ENCODE data around the gene CNTN2.

CNTN2 gene

DNA sequence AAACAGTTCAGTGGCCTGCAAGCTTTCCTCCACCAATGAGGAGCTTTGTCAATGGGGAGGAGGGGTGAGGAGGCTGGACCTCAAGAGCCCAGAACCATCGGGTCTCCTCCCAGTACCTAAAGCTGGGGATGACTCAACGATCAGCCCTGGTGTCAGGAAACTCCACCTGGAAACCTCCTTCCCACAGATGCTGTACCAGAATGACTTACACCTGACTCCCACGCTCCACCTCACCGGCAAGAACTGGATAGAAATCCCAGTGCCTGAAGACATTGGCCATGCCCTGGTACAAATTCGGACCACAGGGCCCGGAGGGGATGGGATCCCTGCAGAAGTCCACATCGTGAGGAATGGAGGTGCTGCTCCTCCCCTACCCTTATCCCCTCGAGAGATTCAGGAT is 29.9 kb downstream of the CNTN2 start:
- DNase-seq (ENCODE audit: low read depth): no peak

- DNase-seq (ENCODE audit: low read depth): no peak
These were observed 30.5 kb downstream of the CNTN2 start for GRCh38 chr1:205073511-205073910.

DNA sequence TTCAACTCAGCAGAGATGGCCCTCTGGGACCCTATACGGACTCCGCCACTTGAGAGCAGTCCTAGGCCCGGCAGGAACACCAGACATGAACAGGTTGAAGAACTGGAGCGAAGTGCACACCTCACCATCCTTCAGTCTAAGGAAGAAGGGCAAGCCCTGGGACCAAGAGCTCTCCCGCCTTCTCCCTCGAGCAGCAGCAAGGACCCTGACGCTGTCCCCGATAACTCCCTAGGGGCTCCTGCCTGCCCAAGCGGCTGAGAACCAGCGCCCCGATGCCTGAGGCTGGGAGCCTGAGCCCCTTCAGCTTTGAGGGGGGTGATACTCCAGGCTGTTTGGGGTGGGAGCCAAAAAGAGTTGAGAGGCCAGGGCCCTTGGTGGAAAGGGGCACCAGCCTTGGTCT is 31.1 kb downstream of the CNTN2 start:
- no peak for DNase-seq (ENCODE audit: low read depth)

- no peak for DNase-seq (ENCODE audit: low read depth)
These were observed 31.5 kb downstream of the CNTN2 start for GRCh38 chr1:205074513-205074912.

DNA sequence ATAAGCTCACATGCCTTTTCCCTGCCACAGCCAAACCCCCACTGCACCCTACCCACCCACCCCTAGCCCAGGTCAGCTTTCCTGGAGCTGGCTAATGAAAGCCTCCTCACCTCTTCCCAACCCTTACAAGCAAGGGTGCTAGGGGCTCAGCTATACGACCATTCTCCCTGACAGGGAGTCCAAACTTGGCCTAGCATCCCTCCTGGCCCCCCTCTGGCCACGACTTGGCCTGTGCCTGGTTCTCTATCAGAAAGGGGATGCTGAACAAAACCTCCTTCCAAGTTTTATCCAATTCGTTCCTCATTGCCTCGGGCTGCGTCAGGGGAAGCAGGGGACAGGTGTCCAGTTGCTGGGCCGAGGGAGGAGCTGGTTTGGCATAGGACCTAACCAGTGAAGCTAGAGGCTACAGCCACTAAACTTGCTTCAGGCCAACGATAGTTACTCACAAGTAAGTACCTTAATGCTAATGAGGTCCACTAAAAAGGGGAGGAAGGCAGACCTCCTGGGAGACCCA is 32.7 kb downstream of the CNTN2 start:
- DNase-seq (ENCODE audit: low read depth): no peak

DNA sequence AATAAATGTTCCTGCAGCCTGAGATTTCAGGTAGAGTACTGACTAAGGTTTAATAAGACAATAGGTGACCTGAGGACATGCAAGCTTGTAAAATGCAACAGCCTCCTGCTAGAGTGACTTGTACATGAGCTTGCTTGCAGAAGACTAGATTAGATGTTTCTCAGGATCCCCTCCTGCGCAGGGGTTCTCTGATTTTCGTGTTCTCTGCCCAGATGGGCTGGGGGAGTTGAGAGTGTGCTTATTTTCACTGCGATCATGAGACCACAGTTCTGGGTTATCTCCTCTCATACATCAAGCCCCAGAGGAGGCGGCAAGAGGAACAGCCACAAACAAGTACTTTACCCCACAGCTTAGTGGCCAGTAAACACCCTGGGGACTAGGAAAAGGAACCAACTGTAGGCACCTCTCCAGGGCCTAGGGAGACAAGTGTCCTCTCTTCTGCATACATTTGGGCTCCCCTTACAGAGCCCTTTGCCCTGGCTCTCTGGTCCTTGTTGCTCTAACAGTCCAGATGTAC is 33.3 kb downstream of the CNTN2 start:
- DNase-seq (ENCODE audit: low read depth): no peak

- no peak for DNase-seq (ENCODE audit: low read depth)
These were observed 34.3 kb downstream of the CNTN2 start for GRCh38 chr1:205077158-205077933.

GRCh38 chr1:205077934-205078311 is 34.9 kb downstream of the CNTN2 start:
- DNase-seq (ENCODE audit: low read depth): no peak

- DNase-seq (ENCODE audit: low read depth): no peak
These were observed 39.4 kb downstream of the CNTN2 start for GRCh38 chr1:205082431-205082830.

DNA sequence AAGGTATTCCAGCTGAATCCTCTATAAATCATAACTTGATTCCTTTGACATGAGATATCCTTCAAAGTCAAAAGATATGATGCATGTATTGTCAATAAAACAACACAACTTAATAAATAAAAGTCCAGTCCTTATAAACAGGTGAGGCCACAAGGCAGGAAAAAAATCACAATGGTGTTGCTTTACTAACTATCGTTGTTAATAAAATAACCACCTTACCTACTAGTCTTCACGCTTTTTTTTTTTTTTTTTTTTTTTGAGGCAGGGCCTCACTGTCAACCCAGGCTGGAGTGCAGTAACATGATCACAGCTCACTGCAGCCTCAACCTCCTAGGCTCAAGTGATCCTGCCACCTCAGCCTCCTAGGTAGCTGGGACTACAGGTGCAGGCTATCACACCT is 41.3 kb downstream of the CNTN2 start, which contains the start of gene TMEM81:
TMEM81 (minus strand) TSS at position 101 of the 400 bp plus-strand sequence. CDS start 140 bp downstream, outside the sequence.
- DNase-seq (ENCODE audit: low read depth): no peak

GRCh38 chr1:205088341-205088740 is 45.3 kb downstream of the CNTN2 start:
- DNase-seq (ENCODE audit: low read depth): no peak

DNA sequence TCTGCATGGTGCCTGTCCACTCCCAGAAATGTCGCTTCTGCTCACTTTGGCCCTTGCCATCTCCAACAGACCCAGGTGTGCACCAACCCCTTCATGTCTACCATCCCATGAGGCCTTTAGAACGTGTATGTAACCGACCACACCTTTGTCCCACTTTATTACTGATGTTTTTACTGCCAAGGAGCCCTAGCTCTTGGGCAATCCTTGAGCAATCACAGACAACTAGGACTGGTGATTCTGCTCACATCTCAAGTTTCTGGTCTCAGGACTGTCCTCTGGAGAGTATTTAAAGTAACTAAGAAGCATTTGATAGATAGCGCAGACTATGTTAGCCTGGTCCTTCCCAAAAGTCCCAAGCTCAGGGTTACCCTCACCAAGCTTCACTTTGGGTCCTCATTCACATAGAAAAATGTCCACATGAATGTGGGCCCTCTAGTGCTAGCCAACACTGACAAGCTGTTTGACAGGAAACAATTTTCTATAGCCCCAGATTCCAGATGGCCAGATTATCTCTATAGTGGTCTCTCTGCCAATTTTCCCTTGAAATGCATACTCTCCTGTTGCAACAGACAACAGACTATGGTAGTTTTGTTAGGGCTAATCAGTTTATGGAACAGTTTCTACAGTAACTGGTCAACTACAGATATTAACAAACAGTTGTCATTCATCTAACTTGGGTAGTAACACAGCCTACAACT is 48.2 kb downstream of the CNTN2 start:
- DNase-seq (ENCODE audit: low read depth): no peak

DNA sequence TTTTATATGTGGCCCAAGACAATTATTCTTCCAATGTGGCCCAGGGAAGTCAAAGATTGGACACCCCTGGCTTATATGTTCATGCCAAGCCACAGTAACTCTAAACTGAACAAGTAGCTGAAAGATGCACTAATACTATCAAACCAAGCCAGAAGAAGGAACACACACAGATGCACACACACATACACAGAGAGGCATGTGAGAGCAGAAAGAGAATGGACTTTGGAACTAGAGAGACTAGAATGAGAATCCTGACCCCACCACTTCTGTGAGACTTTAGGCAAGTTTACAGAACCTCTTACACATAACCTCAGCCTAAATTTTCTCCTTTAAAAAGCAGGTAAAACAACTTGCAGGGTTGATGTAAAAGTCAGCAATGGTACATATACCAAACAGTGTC is 52.4 kb downstream of the CNTN2 start:
- no peak for DNase-seq (ENCODE audit: low read depth)

GRCh38 chr1:205098242-205098641 is 55.2 kb downstream of the CNTN2 start:
- no peak for DNase-seq (ENCODE audit: low read depth)

GRCh38 chr1:205102404-205102803 is 59.4 kb downstream of the CNTN2 start:
- no peak for DNase-seq (ENCODE audit: low read depth)

DNA sequence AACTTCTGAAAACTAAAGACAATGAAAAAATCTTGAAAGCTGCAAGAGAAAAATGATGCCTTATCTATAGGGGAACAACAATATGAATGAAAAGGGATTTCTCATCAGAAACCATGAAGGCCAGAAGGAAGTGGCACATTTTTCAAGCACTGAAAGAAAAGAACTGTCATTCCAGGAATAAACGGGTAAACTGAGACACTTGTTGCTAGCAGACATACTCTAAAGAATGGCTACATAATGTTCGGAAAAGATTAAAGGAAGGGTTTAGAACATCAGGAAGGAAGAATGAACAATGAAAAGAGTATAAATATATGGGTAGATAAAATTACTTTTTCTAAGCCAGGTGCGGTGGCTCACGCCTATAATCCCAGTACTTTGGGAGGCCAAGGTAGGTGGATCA is 64.3 kb downstream of the CNTN2 start:
- DNase-seq (ENCODE audit: low read depth): no peak

- DNase-seq (ENCODE audit: low read depth): no peak
These were observed 65.5 kb downstream of the CNTN2 start for GRCh38 chr1:205108464-205108863.

GRCh38 chr1:205109269-205109668 is 66.3 kb downstream of the CNTN2 start:
- no peak for DNase-seq (ENCODE audit: low read depth)

DNA sequence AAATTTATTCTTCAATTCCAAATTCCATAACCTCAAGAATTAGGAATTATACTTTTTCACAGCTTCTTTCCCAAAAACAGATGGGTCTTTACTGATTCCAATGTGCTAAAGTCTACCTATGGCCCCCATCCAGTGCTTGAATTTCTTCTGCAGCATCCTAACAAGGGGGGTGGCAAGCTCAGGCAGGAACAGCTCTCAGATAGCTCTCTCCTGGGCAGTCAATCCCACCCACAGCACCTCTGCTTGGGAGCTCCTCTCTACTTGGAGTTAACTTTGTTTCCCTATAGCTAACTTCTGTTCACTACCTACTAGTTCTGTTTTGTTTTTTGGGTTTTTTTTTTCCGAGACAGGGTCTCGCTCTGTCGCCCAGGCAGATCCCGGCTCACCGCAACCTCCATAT is 66.7 kb downstream of the CNTN2 start:
- no peak for DNase-seq (ENCODE audit: low read depth)

DNA sequence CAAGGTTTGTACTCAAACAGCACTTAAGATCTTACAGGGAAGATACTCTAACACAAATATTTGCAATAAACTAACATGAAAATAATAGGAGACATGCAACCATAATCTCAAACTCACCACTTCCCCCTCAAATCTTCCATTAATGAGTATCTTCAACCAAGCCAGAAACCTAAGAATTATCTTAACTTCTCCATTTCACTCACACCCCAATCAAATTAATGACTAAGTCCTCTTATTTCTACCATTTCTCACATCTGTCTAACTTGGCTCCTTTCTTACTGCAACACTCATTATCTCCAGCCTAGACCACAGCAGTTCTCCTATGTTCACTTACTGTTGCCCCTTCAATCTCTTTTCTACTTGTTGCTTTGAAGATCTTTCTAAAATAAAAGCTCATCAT is 68.3 kb downstream of the CNTN2 start:
- no peak for DNase-seq (ENCODE audit: low read depth)

- no peak for DNase-seq (ENCODE audit: low read depth)
These were observed 75.7 kb downstream of the CNTN2 start for GRCh38 chr1:205118752-205119151.

DNA sequence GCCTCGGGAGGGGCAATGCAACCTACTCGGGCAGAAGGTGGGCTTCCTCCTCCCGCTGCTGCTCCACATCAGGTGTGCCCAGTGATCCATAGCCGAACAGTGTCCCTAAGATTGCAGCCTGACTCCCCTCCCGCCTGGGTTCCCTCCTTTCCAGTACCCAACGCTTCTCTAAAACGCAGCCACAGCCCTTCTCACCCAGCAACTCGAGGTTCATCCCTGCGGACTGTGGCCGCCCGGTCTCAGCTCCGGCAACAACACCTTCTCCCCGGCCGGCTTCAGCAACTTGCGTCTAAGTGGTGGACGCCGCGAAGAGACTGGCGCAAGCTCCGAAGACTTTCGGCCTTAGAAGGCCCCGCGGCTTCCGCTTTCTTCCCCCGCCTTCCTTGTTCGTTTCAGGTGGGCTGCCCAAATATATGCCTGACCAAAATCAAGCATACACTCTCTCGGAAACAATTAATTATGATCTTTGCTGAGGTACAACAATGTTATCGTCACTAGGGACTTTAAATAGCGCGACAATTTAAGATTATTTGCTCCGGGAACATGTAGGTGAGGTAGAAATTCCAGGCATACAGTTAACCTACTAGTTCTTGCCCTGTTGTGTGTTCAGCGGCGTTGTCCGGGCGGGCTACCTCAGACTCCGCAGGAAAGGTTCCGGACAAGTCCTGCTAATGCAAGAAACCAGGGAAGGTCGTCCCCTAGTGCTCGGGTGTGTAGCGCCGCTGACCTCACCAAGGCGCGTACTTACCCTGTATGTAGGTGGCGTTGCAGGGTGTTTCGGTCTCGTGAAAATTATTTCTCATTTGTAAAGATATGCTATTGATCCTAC is 78.9 kb downstream of the CNTN2 start, which contains the start of gene RBBP5:
RBBP5 (minus strand) TSS at position 319 of the 829 bp plus-strand sequence; CDS start at position 214, 105 bp downstream.
- DNase-seq (ENCODE audit: low read depth): peak; percentile 90

All from T-helper 22 cell (primary cell).